CD8-positive, alpha-beta memory T cell (primary cell): ENCODE measurements around the gene BRME1. TPM values are rescaled to one million over a fixed set of nuclear protein-coding genes. Genes with fewer than 3 reads are reported as not detected.

ENCODE experiments used
- CTCF ChIA-PET: fragments of 350-600 bp; sonication (Branson Sonifier 250); formaldehyde crosslinking; loops from one replicate; lab custom pipeline; 2021; ENCODE audit warnings: antibody characterized with exemption; lab: Charles Lee
- POLR2A ChIA-PET: fragments of 350-600 bp; sonication (Branson Sonifier 250); formaldehyde crosslinking; loops from one replicate; lab custom pipeline; 2021; ENCODE audit warnings: antibody characterized with exemption; lab: Charles Lee
- DNase-seq, 5 donors: peaks; one replicate each; pipeline versions ENCODE4 v3.0.0 to v3.0.0-alpha.2; 2020 to 2022; ENCODE audit warnings: mixed read lengths in 1 of 5
- H3K27ac ChIP-seq: one replicate; pipeline ENCODE4 v1.7.0; 2013; ENCODE audit warnings: low read depth, mild to moderate bottlenecking, low read length, moderate library complexity
- H3K27me3 ChIP-seq: 2 replicates; pipeline ENCODE4 v1.7.0; 2013; ENCODE audit warnings: low read length, mild to moderate bottlenecking; ENCODE audit not compliant: insufficient read depth, poor library complexity, severe bottlenecking
- H3K36me3 ChIP-seq: 2 replicates; pipeline ENCODE4 v1.7.0; 2013; ENCODE audit warnings: mild to moderate bottlenecking, low read length, moderate library complexity; ENCODE audit not compliant: insufficient read depth
- H3K4me1 ChIP-seq: 2 replicates; pipeline ENCODE4 v1.7.0; 2013; ENCODE audit warnings: mild to moderate bottlenecking, low read length, moderate library complexity; ENCODE audit not compliant: insufficient read depth
- H3K4me3 ChIP-seq: 2 replicates; pipeline ENCODE4 v1.7.0; 2013; ENCODE audit warnings: mild to moderate bottlenecking, low read length
- H3K9me3 ChIP-seq: 2 replicates; pipeline ENCODE4 v1.7.0; 2013; ENCODE audit warnings: mild to moderate bottlenecking, low read length
- H3K27ac Mint-ChIP-seq, 8 donors: one replicate each; pipeline ENCODE4 v1.8.0; 2020 to 2021; ENCODE audit warnings: mixed read lengths in 8 of 8, mild to moderate bottlenecking in 6 of 8, inconsistent platforms in 3 of 8, moderate library complexity in 3 of 8
- H3K27me3 Mint-ChIP-seq, 2 donors: one replicate each; pipeline ENCODE4 v1.8.0; 2020 to 2021; ENCODE audit warnings: mixed read lengths in 2 of 2, mild to moderate bottlenecking in 1 of 2, moderate library complexity in 1 of 2
- H3K36me3 Mint-ChIP-seq, 3 donors: one replicate each; pipeline ENCODE4 v1.8.0; 2020 to 2021; ENCODE audit warnings: mixed read lengths in 3 of 3, inconsistent platforms in 1 of 3, mild to moderate bottlenecking in 1 of 3
- H3K4me1 Mint-ChIP-seq, 3 donors: one replicate each; pipeline ENCODE4 v1.8.0; 2020 to 2021; ENCODE audit warnings: mixed read lengths in 3 of 3, inconsistent platforms in 1 of 3, mild to moderate bottlenecking in 1 of 3
- H3K4me3 Mint-ChIP-seq, 7 donors: one replicate each; pipeline ENCODE4 v1.8.0; 2020 to 2021; ENCODE audit warnings: mixed read lengths in 7 of 7, mild to moderate bottlenecking in 6 of 7, moderate library complexity in 4 of 7, inconsistent platforms in 2 of 7
- H3K9me3 Mint-ChIP-seq, 5 donors: one replicate each; pipeline ENCODE4 v1.8.0; 2020 to 2022; ENCODE audit warnings: mixed read lengths in 5 of 5, mild to moderate bottlenecking in 3 of 5, moderate library complexity in 2 of 5, inconsistent platforms in 1 of 5
- polyA plus RNA-seq: library from polyadenylated mRNA; unstranded; fragments of 300-500 nt; fragmentation: Illumina TruSeq; gene quantifications from one replicate; pipeline ENCODE4 v1.2.3, GENCODE V29; 2021
- total RNA-seq, 2 experiments: library from RNA; stranded (reverse); gene quantifications; one replicate each; pipeline ENCODE4 v1.2.3, GENCODE V29; 2021

Gene BRME1
- total and polyA plus RNA-seq, 3 experiments from 2014 or later: 3.5 to 8.2 (median 6.8) TPM

DNA sequence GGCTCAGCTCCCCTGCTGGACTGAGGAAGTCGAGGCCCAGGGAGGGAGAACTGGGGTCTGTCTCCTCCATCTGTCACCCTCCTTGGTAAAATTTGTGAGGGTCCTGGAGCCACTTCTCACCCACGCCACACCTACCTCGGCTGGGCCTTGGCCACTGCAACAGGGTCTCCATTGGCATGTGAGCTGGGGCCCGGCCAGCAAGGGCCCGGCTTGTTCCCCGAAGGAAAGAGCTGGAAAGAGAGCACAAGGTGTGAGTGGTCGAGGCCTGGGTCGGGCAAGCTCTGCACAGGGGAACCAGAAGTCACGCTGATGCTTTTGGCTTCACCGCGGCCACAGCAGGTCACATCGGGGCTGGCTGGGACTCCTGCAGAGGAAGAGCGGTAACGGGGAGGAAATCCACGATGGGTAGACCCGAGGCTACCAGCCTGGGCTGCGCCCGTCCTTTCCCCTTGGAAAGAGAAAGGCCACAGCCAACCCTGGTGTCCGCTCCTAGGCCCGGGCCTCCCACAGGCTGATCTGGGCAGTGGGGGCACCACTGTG is 20.0 kb downstream of the BRME1 start:
- Histone ChIP-seq H3K9me3 (no peaks in the 10 kb centered on the region), H3K4me3 (no peak overlapping the region), H3K4me1 (peaks cover 62% of the 10 kb centered on the region), H3K27me3 (no peaks in the 10 kb centered on the region), H3K27ac (peak overlapping the region; percentile 27), H3K36me3 (no peaks in the 10 kb centered on the region)
- peak overlapping the region in 4 of 7 donors; percentile 28 to 64 (median 44) for H3K4me3 Mint-ChIP-seq
- CTCF ChIA-PET: interaction anchor here (1.0 to 2.9 kb wide), 6 partner anchors 21 to 251 kb away, joined by 3 to 11 read pairs (median 7); partner anchors contain the start of genes ASF1B and MISP3
- peak overlapping the region; percentile 34 to 97 (median 92) for H3K27ac Mint-ChIP-seq
- peaks cover 40 to 66% (median 50%) of the 10 kb centered on the region in 3 donors for H3K4me1 Mint-ChIP-seq
- POLR2A ChIA-PET: interaction anchor here (0.7 to 1.4 kb wide), 3 partner anchors 21 to 220 kb away, joined by 3 to 5 read pairs (median 3); partner anchors contain the start of gene IL27RA
- no peaks in the 10 kb centered on the region for H3K36me3 Mint-ChIP-seq
- no peaks in the 10 kb centered on the region for H3K27me3 Mint-ChIP-seq
- DNase-seq: no peak
- no peaks in the 10 kb centered on the region for H3K9me3 Mint-ChIP-seq

DNA sequence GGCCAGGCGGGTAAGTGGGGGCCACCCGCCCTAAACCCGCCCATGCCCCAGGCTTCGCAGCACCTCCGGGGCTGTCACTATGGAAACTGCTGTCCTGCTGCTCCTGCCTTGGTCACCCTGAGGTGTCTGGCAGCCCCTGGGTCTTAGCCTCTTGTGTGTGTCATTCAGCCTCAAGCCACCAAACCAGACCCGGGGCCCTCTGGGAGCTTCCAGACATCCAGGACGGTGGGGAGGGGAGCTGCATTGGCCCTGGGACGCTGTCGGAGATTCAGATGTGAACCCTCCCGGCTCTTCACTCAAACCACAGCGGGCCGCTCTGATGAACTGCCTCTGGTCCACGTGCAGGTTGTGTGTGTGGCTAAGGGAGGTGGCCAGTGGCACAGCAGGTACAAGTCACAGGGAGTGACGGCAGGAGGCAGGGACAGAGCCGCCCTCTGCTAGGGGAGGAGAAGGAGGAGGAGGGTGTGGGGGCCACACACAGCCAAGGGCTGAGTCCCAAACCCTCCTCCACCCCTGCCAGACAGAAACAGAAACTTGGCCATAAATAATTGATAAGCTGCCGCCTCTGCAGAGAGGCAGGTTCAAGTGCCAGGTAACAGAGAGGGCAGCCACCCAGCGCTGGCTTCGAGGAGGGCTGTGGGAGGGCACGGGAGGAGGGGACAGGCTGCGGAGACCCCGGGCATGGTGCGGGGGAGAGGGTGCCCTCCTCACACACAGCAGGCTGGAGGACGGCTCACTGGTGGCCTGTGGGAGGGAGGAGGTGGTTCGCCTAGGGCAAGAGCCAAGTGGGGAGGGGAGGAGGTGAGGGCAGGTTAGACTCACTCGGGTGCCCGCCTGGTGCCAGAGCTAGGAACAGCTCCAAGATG is 21.0 kb downstream of the BRME1 start:
- Histone ChIP-seq H3K9me3 (no peaks in the 10 kb centered on the region), H3K27ac (no peak overlapping the region), H3K4me1 (peaks cover 70% of the 10 kb centered on the region), H3K27me3 (no peaks in the 10 kb centered on the region), H3K36me3 (no peaks in the 10 kb centered on the region), H3K4me3 (no peak overlapping the region)
- Mint-ChIP-seq H3K9me3 (no peaks in the 10 kb centered on the region), H3K4me3 (peak overlapping the region in 1 of 7 donors; percentile 56), H3K27ac (peak overlapping the region in 1 of 8 donors; percentile 97), H3K4me1 (peaks cover 48 to 74% (median 57%) of the 10 kb centered on the region in 3 donors), H3K36me3 (no peaks in the 10 kb centered on the region), H3K27me3 (no peaks in the 10 kb centered on the region)
- ChIA-PET CTCF (interaction anchor here (1.0 to 3.2 kb wide), 4 partner anchors 22 to 186 kb away, joined by 3 to 15 read pairs (median 7); partner anchors contain the start of gene MISP3), POLR2A (interaction anchor here (0.6 to 1.4 kb wide), 3 partner anchors 22 to 147 kb away, joined by 3 read pairs; partner anchors contain the start of gene IL27RA)
- no peak for DNase-seq

DNA sequence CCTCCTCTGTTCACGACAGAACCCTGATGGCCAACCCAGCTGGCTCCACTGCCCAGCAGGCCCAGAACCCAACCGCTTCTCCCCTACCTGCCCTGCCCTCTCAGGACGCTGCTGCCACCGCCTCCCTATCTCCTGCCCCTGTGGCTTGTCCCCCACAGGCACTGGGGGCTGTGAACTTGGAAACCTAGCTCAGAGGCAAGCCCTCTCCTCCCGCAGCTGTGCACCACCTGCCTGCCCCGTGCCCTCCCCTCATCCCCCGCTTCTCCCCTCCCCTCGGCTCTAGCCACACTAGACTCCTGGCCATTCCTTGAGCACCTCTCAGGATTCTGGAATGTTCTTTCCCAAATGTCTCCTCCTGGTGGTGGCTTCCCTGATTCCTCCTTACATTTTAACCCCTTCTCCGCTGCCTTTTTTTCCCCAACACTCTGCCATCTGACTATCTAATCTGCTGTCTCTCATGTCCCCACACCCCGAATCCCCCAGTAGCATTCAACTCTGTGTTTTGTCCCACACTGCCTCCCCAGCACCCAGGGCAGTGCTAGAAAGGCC is 22.3 kb downstream of the BRME1 start:
- no peak overlapping the region for H3K27ac ChIP-seq

DNA sequence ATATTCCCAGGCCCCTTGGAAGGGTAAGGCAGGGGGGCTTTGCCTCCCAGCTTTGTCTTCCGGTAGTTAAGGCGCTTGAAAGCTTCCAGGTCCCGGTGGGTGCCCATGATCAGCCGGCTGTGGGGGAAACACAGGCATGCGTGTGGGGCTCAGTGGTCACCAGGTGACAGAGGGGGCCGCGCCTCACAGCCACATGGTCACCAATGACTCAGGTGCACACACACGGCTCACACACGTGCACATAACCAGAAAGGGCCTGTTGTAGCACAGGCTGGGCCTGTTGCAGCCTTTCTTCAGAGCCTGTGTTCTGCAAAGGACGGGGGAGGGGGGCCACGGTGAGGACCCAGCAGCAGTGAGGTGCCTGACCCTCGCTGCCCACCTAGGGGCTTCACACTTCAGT is 23.1 kb downstream of the BRME1 start:
- Histone ChIP-seq H3K36me3 (no peaks in the 10 kb centered on the region), H3K27ac (peak overlapping the region; percentile 6), H3K4me1 (peaks cover 71% of the 10 kb centered on the region), H3K27me3 (no peaks in the 10 kb centered on the region), H3K9me3 (no peaks in the 10 kb centered on the region), H3K4me3 (no peak overlapping the region)
- POLR2A ChIA-PET: interaction anchor here (0.6 to 0.7 kb wide), 3 partner anchors 109 to 188 kb away, joined by 4 to 6 read pairs (median 4); no protein-coding TSS in a partner anchor
- H3K27me3 Mint-ChIP-seq: no peaks in the 10 kb centered on the region
- H3K4me1 Mint-ChIP-seq: peaks cover 49 to 74% (median 57%) of the 10 kb centered on the region in 3 donors
- CTCF ChIA-PET: interaction anchor here (0.9 to 5.4 kb wide), 5 partner anchors 149 to 254 kb away, joined by 3 to 35 read pairs (median 15); partner anchors contain the start of genes ASF1B, IL27RA and MISP3
- no peak for DNase-seq
- H3K9me3 Mint-ChIP-seq: no peaks in the 10 kb centered on the region
- peak overlapping the region in 2 of 8 donors; percentile 88 to 93 for H3K27ac Mint-ChIP-seq
- no peaks in the 10 kb centered on the region for H3K36me3 Mint-ChIP-seq
- H3K4me3 Mint-ChIP-seq: peak overlapping the region in 2 of 7 donors; percentile 47 to 78

More for the DNA sequence above, 22.3 kb downstream of the BRME1 start:
- Mint-ChIP-seq H3K27me3 (no peaks in the 10 kb centered on the region), H3K27ac (peak overlapping the region in 4 of 8 donors; percentile 50 to 77 (median 60)), H3K9me3 (no peaks in the 10 kb centered on the region), H3K36me3 (no peaks in the 10 kb centered on the region), H3K4me1 (peaks cover 49 to 74% (median 57%) of the 10 kb centered on the region in 3 donors), H3K4me3 (no peak overlapping the region)
- Histone ChIP-seq H3K9me3 (no peaks in the 10 kb centered on the region), H3K27me3 (no peaks in the 10 kb centered on the region), H3K4me1 (peaks cover 74% of the 10 kb centered on the region), H3K4me3 (no peak overlapping the region), H3K36me3 (no peaks in the 10 kb centered on the region)
- POLR2A ChIA-PET: interaction anchor here (0.5 to 0.7 kb wide), 3 partner anchors 125 to 171 kb away, joined by 3 to 4 read pairs (median 3); no protein-coding TSS in a partner anchor
- DNase-seq: no peak
- CTCF ChIA-PET: interaction anchor here (1.7 to 5.4 kb wide), 4 partner anchors 164 to 253 kb away, joined by 4 to 35 read pairs (median 22); partner anchors contain the start of genes ASF1B and MISP3

DNA sequence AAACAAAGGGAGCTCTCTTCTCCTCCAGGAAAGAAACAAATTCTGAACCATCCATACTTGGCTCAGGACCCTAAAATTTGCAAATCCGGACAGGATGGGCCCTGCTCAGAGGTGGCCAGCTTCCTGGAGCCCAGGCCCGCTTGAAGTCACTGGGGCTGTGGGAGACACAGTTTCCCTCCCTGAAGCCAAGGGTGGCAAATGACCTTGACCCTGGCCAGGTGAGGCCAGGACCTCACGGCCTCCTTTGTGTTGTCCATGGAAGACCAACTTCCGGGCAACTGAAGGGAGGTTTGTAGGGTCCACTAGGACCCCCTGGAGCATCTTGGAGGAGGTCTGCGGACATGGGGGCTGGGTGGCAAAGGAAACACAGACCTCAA is 23.5 kb downstream of the BRME1 start:
- Mint-ChIP-seq H3K27ac (peak overlapping the region; percentile 26 to 91 (median 90)), H3K27me3 (no peaks in the 10 kb centered on the region), H3K4me3 (peak overlapping the region; percentile 47 to 83 (median 72)), H3K4me1 (peaks cover 48 to 69% (median 54%) of the 10 kb centered on the region in 3 donors), H3K36me3 (no peaks in the 10 kb centered on the region), H3K9me3 (no peaks in the 10 kb centered on the region)
- Histone ChIP-seq H3K27me3 (no peaks in the 10 kb centered on the region), H3K36me3 (no peaks in the 10 kb centered on the region), H3K4me3 (peak overlapping the region; percentile 40), H3K4me1 (peaks cover 66% of the 10 kb centered on the region), H3K9me3 (no peaks in the 10 kb centered on the region), H3K27ac (peak overlapping the region; percentile 6)
- no peak for DNase-seq
- ChIA-PET CTCF (interaction anchor here (0.8 to 5.4 kb wide), 9 partner anchors 15 to 466 kb away, joined by 3 to 35 read pairs (median 4); partner anchors contain the start of genes ASF1B, IL27RA and MISP3), POLR2A (interaction anchor here (0.6 to 1.9 kb wide), 4 partner anchors 109 to 286 kb away, joined by 3 to 6 read pairs (median 6); partner anchors contain the start of gene IL27RA)

DNA sequence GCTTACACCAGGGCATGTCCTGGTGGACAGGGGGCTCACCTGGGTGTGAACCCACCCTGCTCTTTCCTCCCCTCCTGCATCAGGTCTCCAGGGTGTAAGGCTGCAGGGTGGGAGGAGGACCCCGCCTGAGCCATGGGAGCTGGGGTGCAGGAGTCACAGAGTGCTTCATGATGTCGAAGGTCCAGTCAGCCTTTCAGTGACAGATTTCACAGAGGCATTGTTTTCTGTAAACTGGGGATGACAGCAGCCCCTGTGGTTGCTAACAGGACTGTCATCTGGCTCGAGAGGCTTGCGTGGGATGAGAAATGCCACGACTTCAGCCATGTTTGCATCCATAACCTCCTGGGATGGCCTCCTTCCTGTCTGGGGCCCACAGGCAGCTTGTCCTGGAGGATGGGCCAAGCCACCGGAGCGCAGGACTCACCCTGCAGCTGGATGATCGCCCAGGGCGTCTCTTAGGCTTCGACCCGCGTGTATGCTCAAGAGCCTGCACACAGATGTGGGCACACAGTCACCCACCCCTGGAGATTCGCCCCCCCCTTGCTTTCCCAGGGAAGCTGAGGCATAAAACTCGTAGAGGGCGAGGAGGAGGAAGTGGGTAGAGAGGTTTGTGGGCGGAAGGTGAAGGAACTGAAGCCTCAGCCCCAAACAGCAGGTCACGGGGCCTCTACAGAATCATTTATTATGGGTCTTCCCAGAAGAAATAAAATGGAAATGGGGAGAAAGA is 24.1 kb downstream of the BRME1 start:
- Mint-ChIP-seq H3K9me3 (no peaks in the 10 kb centered on the region), H3K36me3 (no peaks in the 10 kb centered on the region), H3K4me1 (peaks cover 42 to 64% (median 48%) of the 10 kb centered on the region in 3 donors), H3K4me3 (peak overlapping the region; percentile 47 to 83 (median 72)), H3K27ac (peak overlapping the region; percentile 26 to 91 (median 90)), H3K27me3 (no peaks in the 10 kb centered on the region)
- H3K4me1 ChIP-seq: peaks cover 62% of the 10 kb centered on the region
- peak overlapping the region; percentile 52 for H3K4me3 ChIP-seq
- H3K27ac ChIP-seq: no peak overlapping the region
- H3K27me3 ChIP-seq: no peaks in the 10 kb centered on the region
- ChIA-PET POLR2A (interaction anchor here (0.6 to 1.9 kb wide), 4 partner anchors 108 to 286 kb away, joined by 3 to 6 read pairs (median 6); partner anchors contain the start of gene IL27RA), CTCF (interaction anchor here (0.7 to 5.4 kb wide), 15 partner anchors 16 to 467 kb away, joined by 3 to 35 read pairs (median 4); partner anchors contain the start of genes ASF1B, IL27RA and MISP3)
- H3K36me3 ChIP-seq: no peaks in the 10 kb centered on the region
- no peaks in the 10 kb centered on the region for H3K9me3 ChIP-seq
- DNase-seq: peak in 4 of 5 donors; percentile 29 to 70 (median 34)
